GM23248 (cell line): ENCODE measurements around the gene THBS2. TPM values are rescaled to one million over a fixed set of nuclear protein-coding genes. Genes with fewer than 3 reads are reported as not detected.

Experiments used
- DNase-seq: peaks from one replicate; pipeline ENCODE4 v3.0.0-alpha.2; 2015
- H2AFZ ChIP-seq: fragments of 200-600 bp; sonication (generic); 2 replicates; pipeline ENCODE4 v1.6.1; 2016; ENCODE audit warnings: antibody characterized with exemption
- H3F3A ChIP-seq: fragments of 200-600 bp; sonication (generic); 2 replicates; pipeline ENCODE4 v1.6.1; 2016; ENCODE audit warnings: mild to moderate bottlenecking, antibody characterized with exemption, mixed run types; ENCODE audit not compliant: insufficient read depth
- H3K27ac ChIP-seq: fragments of 200-600 bp; sonication (generic); 2 replicates; pipeline ENCODE4 v1.5.1; 2016; ENCODE audit warnings: mild to moderate bottlenecking
- H3K27me3 ChIP-seq: fragments of 200-600 bp; sonication (generic); replicated peaks from 2 replicates; pipeline ENCODE4 v1.6.1; 2016; ENCODE audit warnings: mild to moderate bottlenecking; ENCODE audit not compliant: insufficient read depth
- H3K36me3 ChIP-seq: fragments of 200-600 bp; sonication (generic); 2 replicates; pipeline ENCODE4 v1.6.1; 2016; ENCODE audit warnings: low read depth, mild to moderate bottlenecking
- H3K4me1 ChIP-seq: fragments of 200-600 bp; sonication (generic); 2 replicates; pipeline ENCODE4 v1.6.1; 2016; ENCODE audit warnings: mild to moderate bottlenecking; ENCODE audit not compliant: insufficient read depth
- H3K4me2 ChIP-seq: fragments of 200-600 bp; sonication (generic); one replicate; pipeline ENCODE4 v1.6.1; 2016; ENCODE audit warnings: mild to moderate bottlenecking; ENCODE audit not compliant: unreplicated experiment
- H3K4me3 ChIP-seq: fragments of 200-600 bp; sonication (generic); 2 replicates; pipeline ENCODE4 v1.5.1; 2016; ENCODE audit warnings: mild to moderate bottlenecking
- H3K79me2 ChIP-seq: fragments of 200-600 bp; sonication (generic); 2 replicates; pipeline ENCODE4 v1.6.1; 2016; ENCODE audit warnings: mild to moderate bottlenecking; ENCODE audit not compliant: insufficient read depth
- H3K9ac ChIP-seq: fragments of 200-600 bp; sonication (generic); 2 replicates; pipeline ENCODE4 v1.6.1; 2016; ENCODE audit warnings: mild to moderate bottlenecking
- H3K9me2 ChIP-seq: fragments of 200-600 bp; sonication (generic); 2 replicates; pipeline ENCODE4 v1.6.1; 2016; ENCODE audit warnings: mixed run types, mild to moderate bottlenecking, moderate library complexity; ENCODE audit not compliant: insufficient read depth
- H3K9me3 ChIP-seq: fragments of 200-600 bp; sonication (generic); one replicate; pipeline ENCODE4 v1.6.1; 2017; ENCODE audit warnings: low read depth
- H4K20me1 ChIP-seq: fragments of 200-600 bp; sonication (generic); 2 replicates; pipeline ENCODE4 v1.6.0; 2016; ENCODE audit not compliant: insufficient read depth
- EZH2 ChIP-seq: fragments of 200-600 bp; sonication (generic); IDR thresholded peaks from 2 replicates; pipeline ENCODE4 v1.6.1; 2018; ENCODE audit warnings: antibody characterized with exemption, mild to moderate bottlenecking; ENCODE audit not compliant: insufficient read depth, poor library complexity, severe bottlenecking
- EZH2phosphoT487 ChIP-seq: fragments of 200-600 bp; sonication (generic); IDR thresholded peaks from 2 replicates; pipeline ENCODE4 v1.6.1; 2018; ENCODE audit warnings: antibody characterized with exemption, moderate library complexity, mild to moderate bottlenecking, low read depth; ENCODE audit not compliant: insufficient read depth
- WGBS, 2 experiments: methylation state at CpG; one replicate each; pipeline ENCODE4 v1.1.6; 2015 to 2017; ENCODE audit warnings: low lambda C conversion rate in 2 of 2, low coverage in 1 of 2; ENCODE audit errors: missing lambda C conversion rate in 2 of 2; 5-methylcytosine and 5-hydroxymethylcytosine counted together
- in situ Hi-C: fragments of 300-500 bp; cut with MboI; formaldehyde crosslinking; loops from 2 replicates; pipeline ENCODE4 v1.15.0; 2020
- polyA plus RNA-seq: library from polyadenylated mRNA; unstranded; fragments of >200 nt; fragmentation: Nextera tagmentation; extraction: Ambion mirVana; gene quantifications from 2 replicates; pipeline ENCODE4 v1.2.1, GENCODE V29; 2016
- total RNA-seq: library from RNA; depleted of rRNA; stranded (reverse); fragments of >200 nt; shearing (Covaris generic); gene quantifications from 2 replicates; pipeline ENCODE4 v1.2.3, GENCODE V29; 2014

The THBS2 gene
- total and polyA plus RNA-seq, 2 experiments from 2014 or later = 77.8 to 137 TPM

- no peaks in the 10 kb centered on the region for H3K9me3 ChIP-seq
- no peak overlapping the region for H3K4me3 ChIP-seq
- H3K9me2 ChIP-seq = no peaks in the 10 kb centered on the region
- H3K27me3 ChIP-seq = no peaks in the 10 kb centered on the region
- no peaks in the 10 kb centered on the region; the same call in 1 of the 2 replicates for H3F3A ChIP-seq
- H4K20me1 ChIP-seq = no peaks in the 10 kb centered on the region
- 0 out of 2 replicates have a peak, but pooled peaks cover 3% of the 10 kb centered on the region for H3K4me1 ChIP-seq
- H3K4me2 ChIP-seq = no peak overlapping the region
- no peak overlapping the region for H2AFZ ChIP-seq
- H3K9ac ChIP-seq = no peak overlapping the region
- in situ Hi-C loops = no loop called here
- H3K36me3 ChIP-seq = peaks cover 29% of the 10 kb centered on the region; the same call in 1 of the 2 replicates
- TF ChIP-seq EZH2phosphoT487 (no peak), EZH2 (no peak)
- 0 out of 2 replicates have a peak, but pooled peaks cover 2% of the 10 kb centered on the region for H3K79me2 ChIP-seq
- DNase-seq = no peak
- 80 to 88% methylated on average over 8 of the region's 8 CpGs for WGBS, 2 experiments
- H3K27ac ChIP-seq = no peak overlapping the region
These were observed 14.9 kb downstream of the THBS2 start for GRCh38 chr6:169238766-169239165.

- WGBS, 2 experiments = 89% methylated on average over 25 of the region's 25 CpGs
- Histone ChIP-seq H3K9me3 (no peaks in the 10 kb centered on the region), H3K4me1 (0 out of 2 replicates have a peak, but pooled peaks cover 3% of the 10 kb centered on the region)
These were observed 16.0 kb downstream of the THBS2 start for GRCh38 chr6:169237496-169238134.

GRCh38 chr6:169236988-169237387 is 16.7 kb downstream of the THBS2 start:
- in situ Hi-C loops = no loop called here
- TF ChIP-seq EZH2 (no peak), EZH2phosphoT487 (no peak)

More at GRCh38 chr6:169237496-169238134, 16.0 kb downstream of the THBS2 start:
- H3K27ac ChIP-seq = no peak overlapping the region
- H3K9ac ChIP-seq = no peak overlapping the region
- H2AFZ ChIP-seq = no peak overlapping the region
- no peaks in the 10 kb centered on the region; the same call in 1 of the 2 replicates for H3F3A ChIP-seq
- no peaks in the 10 kb centered on the region for H3K9me2 ChIP-seq
- no peak for DNase-seq
- H3K4me3 ChIP-seq = no peak overlapping the region
- no peak for TF ChIP-seq EZH2phosphoT487
- no peaks in the 10 kb centered on the region for H3K27me3 ChIP-seq
- peaks cover 28% of the 10 kb centered on the region; the same call in 1 of the 2 replicates for H3K36me3 ChIP-seq
- H3K4me2 ChIP-seq = no peak overlapping the region
- in situ Hi-C loops = no loop called here
- no peaks in the 10 kb centered on the region for H4K20me1 ChIP-seq
- no peaks in the 10 kb centered on the region for H3K79me2 ChIP-seq

GRCh38 chr6:169236545-169236944 is 17.1 kb downstream of the THBS2 start:
- Histone ChIP-seq H3K79me2 (no peaks in the 10 kb centered on the region), H3K9me3 (no peaks in the 10 kb centered on the region), H3K9me2 (no peaks in the 10 kb centered on the region), H3F3A (no peaks in the 10 kb centered on the region; the same call in 1 of the 2 replicates), H2AFZ (no peak overlapping the region), H3K4me3 (no peak overlapping the region), H4K20me1 (no peaks in the 10 kb centered on the region), H3K27me3 (no peaks in the 10 kb centered on the region), H3K4me2 (no peak overlapping the region), H3K4me1 (0 out of 2 replicates have a peak, but pooled peaks cover 3% of the 10 kb centered on the region), H3K36me3 (peaks cover 28% of the 10 kb centered on the region; the same call in 1 of the 2 replicates), H3K27ac (no peak overlapping the region), H3K9ac (no peak overlapping the region)
- no peak for TF ChIP-seq EZH2
- TF ChIP-seq EZH2phosphoT487 = no peak
- in situ Hi-C loops = no loop called here
- DNase-seq = no peak
- WGBS, 2 experiments = 98 to 99% methylated on average over 7 to 8 of the region's 8 CpGs

More at GRCh38 chr6:169236988-169237387, 16.7 kb downstream of the THBS2 start:
- no peak overlapping the region for H3K27ac ChIP-seq
- H4K20me1 ChIP-seq = no peaks in the 10 kb centered on the region
- H2AFZ ChIP-seq = no peak overlapping the region
- no peaks in the 10 kb centered on the region for H3K9me2 ChIP-seq
- peaks cover 28% of the 10 kb centered on the region; the same call in 1 of the 2 replicates for H3K36me3 ChIP-seq
- H3K9me3 ChIP-seq = no peaks in the 10 kb centered on the region
- no peaks in the 10 kb centered on the region; the same call in 1 of the 2 replicates for H3F3A ChIP-seq
- no peak overlapping the region for H3K4me3 ChIP-seq
- no peak overlapping the region for H3K4me2 ChIP-seq
- no peak for DNase-seq
- H3K27me3 ChIP-seq = no peaks in the 10 kb centered on the region
- no peaks in the 10 kb centered on the region for H3K79me2 ChIP-seq
- 0 out of 2 replicates have a peak, but pooled peaks cover 3% of the 10 kb centered on the region for H3K4me1 ChIP-seq
- no peak overlapping the region for H3K9ac ChIP-seq
- 92% methylated on average over 15 to 17 of the region's 17 CpGs for whole genome bisulfite sequencing, 2 experiments
